ENCODE results near the gene NUTF2.
"Not testable (repeated sequence)": the region's sequence is repeated elsewhere in the genome, so short reads cannot be mapped to it uniquely, and the experiment has no call there.

The NUTF2 gene

DNA sequence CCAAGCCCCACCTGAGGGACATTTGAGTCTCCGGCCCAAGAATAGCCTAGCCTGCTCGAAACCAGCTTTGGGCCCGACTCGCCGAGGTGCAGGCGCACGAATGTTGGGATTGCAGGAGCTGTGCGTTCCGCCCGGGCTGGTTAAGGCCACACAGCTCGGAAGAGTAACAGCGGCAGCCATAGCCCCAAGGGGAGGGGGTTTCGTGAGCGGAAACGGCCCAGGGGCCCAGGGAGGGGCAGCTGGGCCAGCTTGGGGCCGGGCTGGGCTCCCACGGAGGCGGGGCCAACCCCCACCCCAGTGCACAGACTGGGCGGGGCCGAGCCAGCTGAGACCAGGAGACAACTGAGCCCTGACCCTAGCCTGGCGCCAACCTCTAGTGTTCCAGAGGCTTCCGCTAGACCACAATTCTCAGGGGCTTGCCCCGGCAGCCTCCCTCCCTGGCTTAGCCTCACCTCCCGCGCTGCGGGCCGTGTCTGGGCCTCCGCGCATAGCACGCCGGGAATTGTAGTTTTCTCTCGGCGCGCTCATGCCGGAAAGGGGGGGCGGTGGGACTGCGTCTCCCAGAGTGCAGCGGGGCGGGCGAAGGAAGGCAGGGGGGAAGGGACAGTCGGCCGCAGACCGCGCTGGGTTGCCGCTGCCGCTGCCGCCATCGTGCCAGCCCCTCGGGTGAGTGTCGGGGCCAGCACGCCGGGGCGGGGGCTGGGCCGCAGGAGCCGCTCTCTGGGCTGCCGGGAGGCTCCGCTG is at the start of gene NUTF2:
Gene NUTF2 (plus strand): TSS at position 614 of the 744 bp plus-strand sequence. CDS start 18,198 bp downstream, outside the sequence.
- peak; percentile 97 for DNase-seq

DNA sequence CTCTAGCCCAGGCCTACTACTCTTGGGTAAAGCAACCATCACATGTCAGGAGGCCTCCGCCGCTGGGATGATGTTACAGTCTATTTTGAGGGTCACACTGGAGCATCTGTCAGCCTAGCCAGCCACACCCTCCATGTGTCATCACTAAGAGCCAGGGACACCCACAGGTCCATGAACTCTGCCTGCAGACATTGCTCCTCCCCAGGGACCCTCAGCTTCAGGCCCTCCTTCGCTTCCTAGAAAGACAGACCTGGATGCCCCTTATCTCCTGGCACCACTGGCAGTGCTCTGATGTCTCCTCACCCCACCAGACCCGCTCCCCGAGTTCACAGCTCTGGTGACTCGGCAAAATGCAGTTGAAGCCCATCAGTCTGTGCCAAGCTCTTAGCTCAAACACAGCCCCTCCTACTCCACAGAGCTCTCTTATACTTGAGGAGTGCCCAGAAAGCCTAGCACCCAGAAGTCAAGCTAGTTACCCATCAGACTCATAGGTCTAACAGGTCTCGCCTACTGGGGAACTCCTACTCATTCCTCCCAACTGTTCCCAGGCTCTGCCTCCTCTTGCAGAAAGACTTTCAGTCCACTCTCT is 46.3 kb upstream of the NUTF2 start:
- no peak for DNase-seq

GRCh38 chr16:67801241-67801640 is 45.5 kb upstream of the NUTF2 start:
- no peak for DNase-seq

DNA sequence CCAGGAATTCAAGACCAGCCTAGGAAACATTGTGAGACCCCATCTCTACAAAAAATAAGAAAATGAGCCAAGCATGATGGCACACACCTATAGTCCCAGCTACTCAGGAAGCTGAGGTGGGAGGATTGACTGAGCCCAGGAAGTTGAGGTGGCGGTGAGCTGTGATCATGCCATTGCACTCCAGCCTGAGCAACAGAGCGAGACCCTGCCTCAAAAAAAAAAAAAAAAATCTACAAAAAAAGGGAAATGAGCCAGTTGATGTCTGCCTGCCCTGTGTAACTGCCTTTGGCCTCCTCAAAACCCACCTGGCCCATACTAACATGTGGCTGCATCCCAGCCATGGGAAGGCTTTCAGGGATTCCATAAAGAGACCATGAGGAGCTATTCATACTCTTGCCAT is 44.9 kb upstream of the NUTF2 start:
- DNase-seq = no peak

- no peak for DNase-seq
Measured at GRCh38 chr16:67803894-67804293, 42.8 kb upstream of the NUTF2 start.

DNA sequence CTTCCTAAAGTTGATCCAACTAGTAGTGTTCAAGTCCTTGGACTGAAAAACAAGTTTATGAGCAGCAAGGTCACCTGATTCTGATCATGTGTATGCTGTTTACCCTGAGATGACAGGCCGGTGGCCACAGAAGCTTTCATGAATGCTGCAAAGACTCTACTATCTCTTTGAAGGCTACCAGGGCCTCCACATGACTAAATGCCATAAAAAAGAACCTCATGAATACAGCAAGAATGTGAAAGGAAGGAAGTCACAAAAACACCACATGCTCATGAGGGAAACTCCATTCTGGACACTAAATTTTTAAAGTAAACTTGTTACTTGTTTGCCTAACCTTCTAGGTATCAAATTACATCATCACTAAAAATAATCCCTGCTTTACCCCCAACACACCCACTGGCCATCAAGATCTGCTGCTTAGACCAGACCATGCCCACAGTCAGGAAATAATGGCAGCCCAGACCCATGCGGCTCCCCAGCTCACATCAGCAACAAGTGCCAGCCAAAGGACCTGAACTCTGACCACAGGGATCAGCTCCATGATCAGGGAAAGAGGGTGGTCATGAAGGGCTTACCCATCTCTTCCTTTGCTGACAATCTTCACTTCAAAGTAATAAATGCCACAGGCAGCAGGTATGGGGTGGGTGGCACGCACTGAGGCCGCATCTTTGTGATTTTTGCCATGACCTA is 41.7 kb upstream of the NUTF2 start:
- no peak for DNase-seq

- peak; percentile 34 for DNase-seq
Measured at GRCh38 chr16:67805718-67806427, 40.9 kb upstream of the NUTF2 start.

GRCh38 chr16:67806428-67807147 is 40.1 kb upstream of the NUTF2 start, which contains the start of the genes RANBP10 and TSNAXIP1:
Gene RANBP10, minus strand, starts transcription at chr16:67806560. Its CDS starts 24 bp downstream, at chr16:67806536.
Gene TSNAXIP1, plus strand, starts transcription at chr16:67806889. Its CDS starts 261 bp downstream, at chr16:67807150.
- peak; percentile 95 for DNase-seq

- DNase-seq = no peak
Measured at GRCh38 chr16:67807148-67807682, 39.5 kb upstream of the NUTF2 start.

GRCh38 chr16:67811899-67812298 is 34.8 kb upstream of the NUTF2 start:
- no peak for DNase-seq

DNA sequence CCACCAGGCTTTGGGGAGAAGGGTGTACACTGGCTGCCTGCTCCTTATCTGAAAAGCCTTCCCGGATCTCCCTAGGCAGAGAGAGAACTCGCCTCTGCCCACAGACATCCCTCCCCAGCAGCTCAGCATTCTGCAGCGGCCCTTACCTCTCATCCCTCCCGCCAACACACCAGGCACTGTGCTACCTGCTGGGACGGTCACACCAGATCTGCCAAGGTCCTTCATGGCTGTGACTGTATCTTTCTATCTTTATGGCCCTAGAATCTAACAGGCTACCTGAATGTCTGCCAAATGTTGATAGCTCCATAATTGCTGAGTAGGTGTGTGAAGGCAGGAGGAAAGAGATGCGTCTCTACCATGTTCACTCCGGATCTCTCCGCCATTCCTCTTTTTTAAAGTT is 32.2 kb upstream of the NUTF2 start:
- no peak for DNase-seq

GRCh38 chr16:67820608-67821259 is 26.0 kb upstream of the NUTF2 start:
- no peak for DNase-seq

DNA sequence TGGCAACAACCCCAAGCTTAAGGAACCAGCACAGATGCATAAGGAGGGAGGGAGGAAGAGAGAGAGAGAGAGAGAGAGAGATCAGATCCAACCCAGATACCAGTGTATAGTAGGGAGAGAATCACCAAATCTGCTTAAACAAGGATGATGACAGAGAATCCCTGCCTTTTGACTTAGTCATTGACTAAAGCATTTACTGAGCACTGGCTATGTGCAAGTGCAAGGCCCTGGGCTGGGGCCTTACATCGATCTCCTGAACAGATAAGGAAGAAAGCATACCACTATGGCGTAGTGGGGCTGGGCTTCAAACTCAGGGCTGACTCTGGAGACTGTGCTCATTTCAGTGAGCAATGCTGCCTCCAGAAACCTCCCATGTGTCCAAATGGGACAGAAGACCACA is 24.2 kb upstream of the NUTF2 start:
- DNase-seq = no peak

DNA sequence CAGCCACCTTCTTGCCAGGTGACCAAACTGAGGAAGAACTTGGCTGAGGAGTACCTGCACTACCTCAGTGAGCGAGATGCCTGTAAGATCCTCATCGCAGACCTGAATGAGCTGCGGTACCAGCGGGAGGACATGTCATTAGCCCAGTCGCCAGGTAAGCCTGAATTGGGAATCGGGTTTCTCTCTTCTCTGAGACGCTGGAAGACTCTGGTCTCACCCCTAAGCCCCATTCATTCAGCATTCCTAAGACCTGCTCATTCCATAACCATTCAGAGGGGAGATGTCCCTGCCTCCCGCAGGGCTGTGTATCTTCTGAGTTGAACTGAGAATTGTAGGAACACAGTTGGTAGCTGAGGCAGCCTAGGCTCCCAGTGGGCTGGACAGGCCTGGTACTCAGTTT is 21.6 kb upstream of the NUTF2 start:
- no peak for DNase-seq

- DNase-seq = no peak
Measured at GRCh38 chr16:67825906-67826305, 20.8 kb upstream of the NUTF2 start.

GRCh38 chr16:67828651-67829050 is 18.1 kb upstream of the NUTF2 start:
- DNase-seq = no peak

- DNase-seq = no peak
Measured at GRCh38 chr16:67833030-67833414, 13.7 kb upstream of the NUTF2 start.

DNA sequence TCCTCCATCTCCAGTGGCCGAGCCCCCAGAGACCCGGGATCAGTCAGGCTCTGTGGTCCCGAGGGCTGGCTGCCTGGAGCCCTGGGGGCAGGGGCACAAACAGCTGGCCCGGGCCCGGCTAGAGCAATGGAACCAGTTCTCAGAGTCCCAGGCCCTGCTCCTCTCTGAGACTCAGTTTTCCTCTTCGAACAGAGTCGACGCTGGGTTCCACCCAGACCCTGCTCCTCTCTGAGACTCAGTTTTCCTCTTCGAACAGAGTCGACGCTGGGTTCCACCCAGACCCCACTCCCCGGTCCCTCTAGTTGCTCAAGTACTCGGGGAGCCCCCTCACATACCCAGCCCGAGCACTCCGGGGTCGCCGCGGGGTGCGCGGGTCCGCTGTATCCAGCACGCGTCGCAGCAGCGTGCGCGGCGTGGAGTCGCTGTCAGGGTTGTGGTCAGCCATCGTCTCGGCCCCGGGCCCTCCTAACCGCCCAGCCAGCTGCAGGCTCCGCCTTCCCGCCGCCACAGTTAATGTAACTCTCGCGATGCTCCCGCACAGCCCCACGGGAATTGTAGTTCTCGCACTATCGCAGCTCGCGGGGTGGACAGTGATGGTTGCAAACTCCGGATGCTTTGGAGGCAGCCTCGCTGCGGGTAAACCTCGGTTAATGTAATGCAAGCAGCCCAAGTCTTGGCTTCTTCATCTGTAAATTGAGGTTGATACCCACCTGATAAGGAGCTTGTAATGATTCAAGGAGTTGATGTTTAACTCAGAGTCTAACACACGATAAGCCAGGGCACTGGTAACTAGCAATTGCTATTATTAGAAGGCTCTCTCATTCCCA is 13.1 kb upstream of the NUTF2 start:
- peak; percentile 97 for DNase-seq

- DNase-seq = no peak
Measured at GRCh38 chr16:67834242-67834614, 12.5 kb upstream of the NUTF2 start.

DNA sequence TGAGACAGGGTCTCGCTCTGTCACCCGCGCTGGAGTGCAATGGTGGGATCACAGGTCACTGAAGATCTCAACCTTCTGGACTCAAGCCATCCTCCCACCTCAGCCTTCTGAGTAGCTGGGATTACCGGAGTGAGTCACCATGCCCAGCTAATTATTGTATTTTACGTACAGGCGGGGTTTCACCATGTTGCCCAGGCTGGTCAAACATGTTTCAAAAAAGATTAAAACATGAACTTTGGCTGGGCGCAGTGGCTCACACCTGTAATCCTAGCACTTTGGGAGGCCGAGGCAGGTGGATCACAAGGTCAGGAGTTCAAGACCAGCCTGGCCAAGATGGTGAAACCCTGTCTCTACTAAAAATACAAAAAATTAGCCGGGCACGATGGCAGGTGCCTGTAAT is 9.5 kb upstream of the NUTF2 start:
- not testable (repeated sequence) for DNase-seq

DNA sequence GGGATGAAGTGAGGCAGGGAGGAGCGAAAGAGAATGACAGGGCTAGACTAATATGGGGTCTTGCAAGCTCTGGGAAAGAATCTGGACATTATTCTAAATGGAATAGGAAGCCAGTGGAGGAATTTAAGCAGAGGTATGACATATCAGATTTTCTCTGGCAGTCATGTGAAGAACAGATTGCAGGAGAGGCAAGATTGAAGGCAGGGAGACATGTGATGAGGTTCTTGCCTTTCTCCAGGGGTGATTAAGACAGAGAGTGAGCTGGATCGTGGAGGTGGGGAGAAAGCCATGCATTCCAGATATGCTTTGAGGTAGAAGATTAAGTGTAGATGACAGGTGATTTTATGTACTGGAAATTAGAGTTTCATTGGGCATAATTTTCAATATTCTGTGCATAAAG is 8.9 kb upstream of the NUTF2 start:
- no peak for DNase-seq
